ENCODE data around the gene IL17C. TPM values are rescaled to one million over a fixed set of nuclear protein-coding genes. Genes with fewer than 3 reads are reported as not detected.

Gene IL17C
- total RNA-seq, 1 donor from 2014 or later: 0.23 TPM

- Mint-ChIP-seq H3K27me3 (ENCODE audit: low read depth) (no peaks in the 10 kb centered on the region), H3K27ac (ENCODE audit: unreplicated experiment) (no peak overlapping the region)
- no peak for TF ChIP-seq CTCF (conservative IDR thresholded peaks at IDR 0.05)
Measured at GRCh38 chr16:88656291-88656980, 18.1 kb downstream of the IL17C start.

GRCh38 chr16:88657371-88657770 is 19.0 kb downstream of the IL17C start:
- H3K9me3 Mint-ChIP-seq: no peaks in the 10 kb centered on the region

More at GRCh38 chr16:88656291-88656980, 18.1 kb downstream of the IL17C start:
- Mint-ChIP-seq H3K4me1 (peaks cover 7% of the 10 kb centered on the region), H3K9me3 (no peaks in the 10 kb centered on the region), H3K4me3 (no peak overlapping the region), H3K36me3 (ENCODE audit: low read depth) (no peaks in the 10 kb centered on the region)
- DNase-seq (ENCODE audit: low read depth, low spot score): no peak

GRCh38 chr16:88658714-88659113 is 20.3 kb downstream of the IL17C start:
- no peaks in the 10 kb centered on the region for H3K27me3 Mint-ChIP-seq (ENCODE audit: low read depth)
- no peaks in the 10 kb centered on the region for H3K36me3 Mint-ChIP-seq (ENCODE audit: low read depth)
- peaks cover 12% of the 10 kb centered on the region for H3K4me1 Mint-ChIP-seq
- peak overlapping the region; percentile 62 for H3K27ac Mint-ChIP-seq (ENCODE audit: unreplicated experiment)
- TF ChIP-seq CTCF (conservative IDR thresholded peaks at IDR 0.05): no peak
- no peaks in the 10 kb centered on the region for H3K9me3 Mint-ChIP-seq
- H3K4me3 Mint-ChIP-seq: peak overlapping the region; percentile 31
- no peak for DNase-seq (ENCODE audit: low read depth, low spot score)

More at GRCh38 chr16:88657371-88657770, 19.0 kb downstream of the IL17C start:
- Mint-ChIP-seq H3K27ac (ENCODE audit: unreplicated experiment) (no peak overlapping the region), H3K27me3 (ENCODE audit: low read depth) (no peaks in the 10 kb centered on the region), H3K4me1 (peaks cover 12% of the 10 kb centered on the region), H3K36me3 (ENCODE audit: low read depth) (no peaks in the 10 kb centered on the region), H3K4me3 (no peak overlapping the region)
- TF ChIP-seq CTCF (conservative IDR thresholded peaks at IDR 0.05): no peak
- no peak for DNase-seq (ENCODE audit: low read depth, low spot score)

DNA sequence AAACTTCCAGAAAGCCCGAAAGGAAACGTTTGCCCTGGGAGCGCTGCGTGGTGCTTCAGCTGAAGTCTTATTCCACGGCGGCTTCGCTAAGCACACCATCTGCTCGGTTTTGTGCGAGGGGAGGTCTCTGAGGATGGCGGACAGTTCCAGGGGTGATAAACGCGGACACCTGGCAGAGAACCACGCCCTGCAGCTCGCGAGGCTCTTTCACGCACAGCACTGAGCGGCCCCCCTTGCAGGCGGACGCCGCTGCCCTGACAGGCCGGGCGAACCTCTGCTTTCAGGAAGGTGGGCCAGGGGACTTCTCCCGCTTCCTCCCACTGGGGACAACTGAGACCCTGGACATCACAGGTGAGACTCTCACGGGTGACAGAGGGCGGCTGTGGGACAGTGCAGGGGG is 20.8 kb downstream of the IL17C start:
- H3K4me3 Mint-ChIP-seq: peak overlapping the region; percentile 31

DNA sequence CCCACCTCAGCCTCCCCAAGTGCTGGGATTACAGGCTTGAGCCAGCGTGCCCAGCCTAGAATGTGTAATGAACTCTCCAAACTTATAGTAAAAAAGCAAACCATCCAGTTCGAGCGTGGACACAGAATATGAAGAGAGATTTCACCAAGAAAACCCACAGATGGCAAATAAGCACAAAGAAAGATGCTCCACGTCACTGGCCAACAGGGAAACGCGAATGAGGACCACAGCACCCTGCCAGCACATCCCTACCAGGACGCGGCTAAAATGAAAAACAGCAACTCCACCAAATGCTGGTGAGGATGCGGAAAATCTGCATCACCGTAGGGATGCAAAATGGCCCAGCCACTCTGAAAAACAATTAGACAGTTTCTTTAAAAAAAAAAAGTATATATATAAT is 23.1 kb downstream of the IL17C start:
- DNase-seq (ENCODE audit: low read depth, low spot score): no peak
- Mint-ChIP-seq H3K4me1 (peaks cover 22% of the 10 kb centered on the region), H3K27me3 (ENCODE audit: low read depth) (no peaks in the 10 kb centered on the region), H3K4me3 (peak overlapping the region; percentile 92), H3K27ac (ENCODE audit: unreplicated experiment) (no peak overlapping the region), H3K9me3 (no peaks in the 10 kb centered on the region), H3K36me3 (ENCODE audit: low read depth) (no peaks in the 10 kb centered on the region)
- no peak for TF ChIP-seq CTCF (conservative IDR thresholded peaks at IDR 0.05)

More for the DNA sequence above, 20.8 kb downstream of the IL17C start:
- H3K4me1 Mint-ChIP-seq: peaks cover 15% of the 10 kb centered on the region
- H3K36me3 Mint-ChIP-seq (ENCODE audit: low read depth): no peaks in the 10 kb centered on the region
- no peak for TF ChIP-seq CTCF (conservative IDR thresholded peaks at IDR 0.05)
- no peak for DNase-seq (ENCODE audit: low read depth, low spot score)
- H3K27ac Mint-ChIP-seq (ENCODE audit: unreplicated experiment): peak overlapping the region; percentile 62
- H3K9me3 Mint-ChIP-seq: no peaks in the 10 kb centered on the region
- H3K27me3 Mint-ChIP-seq (ENCODE audit: low read depth): no peaks in the 10 kb centered on the region

Data from neural crest cell (in vitro differentiated cells).